Fibroblast of pulmonary artery (primary cell): Measurements from ENCODE around the gene ZNF583.

ENCODE experiments used
- DNase-seq: peaks from one replicate; pipeline ENCODE4 v3.0.0-alpha.2; 2010; ENCODE audit warnings: low read depth
- H3K4me3 ChIP-seq: replicated peaks from 2 replicates; pipeline ENCODE4 v1.5.1; 2011; ENCODE audit warnings: low read depth, mild to moderate bottlenecking, control low read depth, low read length, moderate library complexity
- CTCF ChIP-seq: IDR thresholded peaks from 2 replicates; pipeline ENCODE4 v1.5.1; 2011; ENCODE audit warnings: mild to moderate bottlenecking, control low read depth, low read length, inconsistent platforms; ENCODE audit errors: missing control alignments

ZNF583 gene

GRCh38 chr19:56403261-56403660 is 871 bp upstream of the ZNF583 start:
- DNase-seq = peak; percentile 22
- TF ChIP-seq CTCF = no peak
- peak overlapping the region; percentile 70 for H3K4me3 ChIP-seq

- peak overlapping the region; percentile 70 for H3K4me3 ChIP-seq
- no peak for TF ChIP-seq CTCF
- DNase-seq = no peak
Observed at GRCh38 chr19:56404705-56405056, 549 bp downstream of the ZNF583 start.

GRCh38 chr19:56405062-56405461 is 930 bp downstream of the ZNF583 start:
- H3K4me3 ChIP-seq = peak overlapping the region; percentile 70
- DNase-seq = no peak
- TF ChIP-seq CTCF = no peak

- no peak overlapping the region for H3K4me3 ChIP-seq
- DNase-seq = peak; percentile 11
- TF ChIP-seq CTCF = no peak
Observed at GRCh38 chr19:56423276-56423984, 19.3 kb downstream of the ZNF583 start.

GRCh38 chr19:56423985-56424353 is 19.8 kb downstream of the ZNF583 start:
- DNase-seq = no peak
- H3K4me3 ChIP-seq = no peak overlapping the region
- TF ChIP-seq CTCF = no peak

- H3K4me3 ChIP-seq = no peak overlapping the region
- no peak for TF ChIP-seq CTCF
- no peak for DNase-seq
Observed at GRCh38 chr19:56441206-56441792, 37.2 kb downstream of the ZNF583 start.

- no peak overlapping the region for H3K4me3 ChIP-seq
- TF ChIP-seq CTCF = no peak
- DNase-seq = peak; percentile 6
Observed at GRCh38 chr19:56474308-56474707, 70.2 kb downstream of the ZNF583 start.
